Caco-2 (cell line): Measurements from ENCODE around the gene TNFRSF13B. TPM values are rescaled to one million over a fixed set of nuclear protein-coding genes. Genes with fewer than 3 reads are reported as not detected.
"Not testable (repeated sequence)": the region's sequence is repeated elsewhere in the genome, so short reads cannot be mapped to it uniquely, and the experiment has no call there.

Experiments used
- BruUV-seq: library from RNA; stranded (reverse); fragments of 400-500 nt; replicated peaks from 2 replicates; lab custom pipeline; 2021; lab: Mats Ljungman, UMichigan
- CTCF ChIA-PET: fragments of 300-600 bp; sonication (Branson Sonifier 250); formaldehyde crosslinking; loops from one replicate; lab custom pipeline; 2022; ENCODE audit warnings: antibody characterized with exemption; lab: Charles Lee
- POLR2A ChIA-PET: fragments of 300-600 bp; sonication (Branson Sonifier 250); formaldehyde crosslinking; loops from one replicate; lab custom pipeline; 2022; ENCODE audit warnings: antibody characterized with exemption; lab: Charles Lee
- DNase-seq, 2 experiments: peaks; one replicate each; pipeline versions ENCODE4 v3.0.0 to v3.0.0-alpha.2; 2020 to 2022
- H3K27me3 ChIP-seq: replicated peaks from 2 replicates; pipeline ENCODE4 v1.6.0; 2011; ENCODE audit warnings: low read length; ENCODE audit not compliant: control insufficient read depth, insufficient read depth
- H3K36me3 ChIP-seq: 2 replicates; pipeline ENCODE4 v1.5.1; 2011; ENCODE audit warnings: low read length; ENCODE audit not compliant: control insufficient read depth, insufficient read depth
- H3K4me1 ChIP-seq: fragments of 250-450 bp; sonication (Bioruptor Pico); 2 replicates; pipeline ENCODE4 v1.5.1; 2020; ENCODE audit warnings: mild to moderate bottlenecking
- H3K4me3 ChIP-seq: 2 replicates; pipeline ENCODE4 v1.5.1; 2011; ENCODE audit warnings: low read depth, mild to moderate bottlenecking, control low read depth, low read length
- H3K9me3 ChIP-seq: fragments of 250-450 bp; sonication (Bioruptor Pico); 2 replicates; pipeline ENCODE4 v1.5.1; 2020; ENCODE audit warnings: mild to moderate bottlenecking, moderate library complexity
- H3K27ac Mint-ChIP-seq: one replicate; pipeline ENCODE4 v1.8.0; 2022; ENCODE audit warnings: mixed read lengths; ENCODE audit not compliant: unreplicated experiment
- H3K27me3 Mint-ChIP-seq: one replicate; pipeline ENCODE4 v1.8.0; 2022; ENCODE audit warnings: mixed read lengths; ENCODE audit not compliant: insufficient read depth, unreplicated experiment
- H3K36me3 Mint-ChIP-seq: one replicate; pipeline ENCODE4 v1.8.0; 2022; ENCODE audit warnings: mild to moderate bottlenecking, mixed read lengths; ENCODE audit not compliant: insufficient read depth, unreplicated experiment
- H3K4me1 Mint-ChIP-seq: one replicate; pipeline ENCODE4 v1.8.0; 2022; ENCODE audit warnings: low read depth, mixed read lengths; ENCODE audit not compliant: unreplicated experiment
- H3K4me3 Mint-ChIP-seq: one replicate; pipeline ENCODE4 v1.8.0; 2022; ENCODE audit warnings: mild to moderate bottlenecking, moderate library complexity, mixed read lengths; ENCODE audit not compliant: unreplicated experiment
- H3K9me3 Mint-ChIP-seq: one replicate; pipeline ENCODE4 v1.8.0; 2022; ENCODE audit warnings: mixed read lengths; ENCODE audit not compliant: unreplicated experiment
- intact Hi-C: fragments of 100-400 bp; cut with micrococcal nuclease; formaldehyde crosslinking; loops from one replicate; pipeline ENCODE4 v1.10.0; 2022; ENCODE audit not compliant: unreplicated experiment
- total RNA-seq: library from RNA; stranded (reverse); gene quantifications from 2 replicates; pipeline ENCODE4 v1.2.3, GENCODE V29; 2022
- TF ChIP-seq, protein P1 (sequence below), 2 experiments: fragments of 200-600 bp in 1 of 2; IDR thresholded peaks; 1 replicate in 1 of 2; 2 replicates in 1 of 2; pipeline versions ENCODE4 v1.5.1 to v1.8.0; 2011 to 2022; ENCODE audit warnings: antibody characterized with exemption in 1 of 2, control low read depth in 1 of 2, inconsistent platforms in 1 of 2, low read depth in 1 of 2, low read length in 1 of 2, mild to moderate bottlenecking in 1 of 2, moderate library complexity in 1 of 2; ENCODE audit not compliant: insufficient read depth in 1 of 2, severe bottlenecking in 1 of 2, unreplicated experiment in 1 of 2

TNFRSF13B gene
- total RNA-seq, 1 experiment from 2014 or later = not detected

DNA sequence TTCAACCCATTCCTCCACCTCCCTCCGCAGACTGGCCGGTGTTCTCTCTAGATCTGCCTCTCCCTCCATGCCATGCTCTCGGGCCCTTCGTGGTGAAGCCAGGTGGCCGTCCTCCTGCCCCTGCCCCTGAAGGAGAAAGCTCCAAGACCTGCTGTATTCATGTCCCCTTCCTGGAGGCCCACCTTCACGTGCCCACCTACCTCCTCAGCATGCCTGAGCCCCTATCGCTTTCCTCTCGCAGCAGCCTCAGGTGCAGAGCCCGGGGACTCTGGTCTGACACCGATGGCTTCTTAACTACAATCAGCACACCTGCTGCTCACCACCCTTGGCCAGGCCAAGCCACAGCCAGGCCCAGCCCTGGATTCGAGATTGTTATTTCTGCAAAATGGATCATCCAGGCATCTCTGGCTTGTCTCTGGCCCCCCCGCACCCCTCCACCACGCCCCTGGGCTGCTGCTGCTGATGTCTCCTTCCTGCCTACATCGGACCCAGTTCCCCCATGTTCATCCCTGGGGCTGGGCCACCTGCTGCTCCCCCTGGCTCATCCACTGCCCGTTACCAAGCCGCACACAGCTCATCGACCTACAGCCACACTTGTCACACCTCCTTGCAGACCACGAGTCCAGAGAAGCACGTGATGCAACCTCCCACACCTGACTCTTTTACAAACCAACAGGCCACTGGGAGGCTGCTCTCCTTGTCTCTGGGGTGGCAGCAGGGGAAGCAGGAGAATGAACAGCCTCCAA, 32.5 kb upstream of the TNFRSF13B start:
- H3K4me3 Mint-ChIP-seq = no peak overlapping the region
- H3K36me3 Mint-ChIP-seq = no peaks in the 10 kb centered on the region
- H3K27ac Mint-ChIP-seq = peak overlapping the region; percentile 45
- intact Hi-C loops = loop anchor here (5.0 to 10.0 kb wide), 4 partner anchors 38 to 203 kb away; partner anchors contain the start of genes MPRIP and PLD6
- H3K9me3 ChIP-seq = no peaks in the 10 kb centered on the region
- no peaks in the 10 kb centered on the region for H3K9me3 Mint-ChIP-seq
- H3K4me1 ChIP-seq = peaks cover 5% of the 10 kb centered on the region
- H3K27me3 ChIP-seq = no peaks in the 10 kb centered on the region; the same call in 1 of the 2 replicates
- DNase-seq = no peak
- CTCF ChIA-PET = no interaction called here
- TF ChIP-seq, protein P1, sequence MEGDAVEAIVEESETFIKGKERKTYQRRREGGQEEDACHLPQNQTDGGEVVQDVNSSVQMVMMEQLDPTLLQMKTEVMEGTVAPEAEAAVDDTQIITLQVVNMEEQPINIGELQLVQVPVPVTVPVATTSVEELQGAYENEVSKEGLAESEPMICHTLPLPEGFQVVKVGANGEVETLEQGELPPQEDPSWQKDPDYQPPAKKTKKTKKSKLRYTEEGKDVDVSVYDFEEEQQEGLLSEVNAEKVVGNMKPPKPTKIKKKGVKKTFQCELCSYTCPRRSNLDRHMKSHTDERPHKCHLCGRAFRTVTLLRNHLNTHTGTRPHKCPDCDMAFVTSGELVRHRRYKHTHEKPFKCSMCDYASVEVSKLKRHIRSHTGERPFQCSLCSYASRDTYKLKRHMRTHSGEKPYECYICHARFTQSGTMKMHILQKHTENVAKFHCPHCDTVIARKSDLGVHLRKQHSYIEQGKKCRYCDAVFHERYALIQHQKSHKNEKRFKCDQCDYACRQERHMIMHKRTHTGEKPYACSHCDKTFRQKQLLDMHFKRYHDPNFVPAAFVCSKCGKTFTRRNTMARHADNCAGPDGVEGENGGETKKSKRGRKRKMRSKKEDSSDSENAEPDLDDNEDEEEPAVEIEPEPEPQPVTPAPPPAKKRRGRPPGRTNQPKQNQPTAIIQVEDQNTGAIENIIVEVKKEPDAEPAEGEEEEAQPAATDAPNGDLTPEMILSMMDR (IDR thresholded peaks at IDR 0.05; ENCODE audit: insufficient read depth in 1 of 2, low read depth in 1 of 2, low read length in 1 of 2, severe bottlenecking in 1 of 2, unreplicated experiment in 1 of 2) = no peak
- BruUV-seq = no TSS peak
- H3K36me3 ChIP-seq = no peaks in the 10 kb centered on the region
- no peak overlapping the region for H3K4me3 ChIP-seq
- H3K27me3 Mint-ChIP-seq = no peaks in the 10 kb centered on the region
- POLR2A ChIA-PET = no interaction called here
- peaks cover 14% of the 10 kb centered on the region for H3K4me1 Mint-ChIP-seq

DNA sequence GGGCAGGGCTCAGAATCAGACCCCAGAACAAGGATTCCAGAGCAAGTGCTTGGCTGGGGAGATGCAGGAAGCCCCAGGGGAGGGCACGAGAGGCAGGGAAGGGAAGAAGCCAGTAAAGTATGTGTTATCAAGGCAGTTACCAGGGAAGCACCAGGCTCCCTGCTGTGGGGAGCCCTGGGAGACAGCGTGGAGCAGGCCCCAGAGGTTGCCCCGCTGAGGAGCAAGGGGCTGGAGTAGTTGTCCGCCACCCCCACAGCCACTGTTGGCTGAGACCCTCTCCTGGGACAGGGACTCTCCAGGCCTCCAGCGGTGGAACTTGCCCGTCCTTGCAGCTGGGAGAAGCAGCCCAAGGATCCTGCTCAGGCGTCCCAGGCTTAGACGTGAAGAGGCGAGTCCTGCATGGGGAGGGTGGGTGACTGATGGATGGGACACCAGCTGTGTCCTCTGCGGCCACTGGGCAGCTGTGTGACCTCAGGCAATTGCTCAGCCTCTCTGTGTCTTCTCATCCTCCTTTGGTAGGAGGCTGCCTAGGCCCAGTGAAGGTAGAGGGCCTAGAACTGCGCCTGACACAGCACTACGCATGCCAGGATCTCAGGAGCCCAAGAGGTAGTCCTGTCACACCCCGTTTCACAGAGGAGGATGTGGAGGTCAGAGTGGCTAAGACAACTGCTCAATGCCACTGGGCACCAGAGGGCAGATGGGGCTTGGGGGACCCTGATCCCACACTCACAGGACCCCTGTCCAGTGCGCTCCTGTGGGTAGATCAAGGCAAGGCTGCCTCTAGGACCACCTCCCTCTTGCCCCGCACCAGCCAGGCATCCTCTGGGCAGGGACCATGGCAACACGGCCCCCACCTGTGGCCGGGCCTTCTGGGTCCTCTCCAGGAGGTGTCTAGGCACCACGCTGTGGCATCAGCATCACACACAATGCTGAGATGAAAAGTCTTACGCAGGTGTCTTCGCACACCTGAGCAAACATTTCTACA, 31.1 kb upstream of the TNFRSF13B start:
- H3K36me3 ChIP-seq, H3K27me3 ChIP-seq, POLR2A ChIA-PET, H3K9me3 ChIP-seq, H3K4me1 ChIP-seq, H3K4me3 ChIP-seq, H3K36me3 Mint-ChIP-seq, H3K4me3 Mint-ChIP-seq, CTCF ChIA-PET, DNase-seq, H3K27me3 Mint-ChIP-seq, BruUV-seq, H3K9me3 Mint-ChIP-seq: not testable (repeated sequence)
- peaks cover 13% of the 10 kb centered on the region for H3K4me1 Mint-ChIP-seq
- intact Hi-C loops = loop anchor here (1.0 to 10.0 kb wide), 7 partner anchors 39 to 310 kb away; partner anchors contain the start of genes MPRIP and PLD6
- peak overlapping the region; percentile 45 for H3K27ac Mint-ChIP-seq

DNA sequence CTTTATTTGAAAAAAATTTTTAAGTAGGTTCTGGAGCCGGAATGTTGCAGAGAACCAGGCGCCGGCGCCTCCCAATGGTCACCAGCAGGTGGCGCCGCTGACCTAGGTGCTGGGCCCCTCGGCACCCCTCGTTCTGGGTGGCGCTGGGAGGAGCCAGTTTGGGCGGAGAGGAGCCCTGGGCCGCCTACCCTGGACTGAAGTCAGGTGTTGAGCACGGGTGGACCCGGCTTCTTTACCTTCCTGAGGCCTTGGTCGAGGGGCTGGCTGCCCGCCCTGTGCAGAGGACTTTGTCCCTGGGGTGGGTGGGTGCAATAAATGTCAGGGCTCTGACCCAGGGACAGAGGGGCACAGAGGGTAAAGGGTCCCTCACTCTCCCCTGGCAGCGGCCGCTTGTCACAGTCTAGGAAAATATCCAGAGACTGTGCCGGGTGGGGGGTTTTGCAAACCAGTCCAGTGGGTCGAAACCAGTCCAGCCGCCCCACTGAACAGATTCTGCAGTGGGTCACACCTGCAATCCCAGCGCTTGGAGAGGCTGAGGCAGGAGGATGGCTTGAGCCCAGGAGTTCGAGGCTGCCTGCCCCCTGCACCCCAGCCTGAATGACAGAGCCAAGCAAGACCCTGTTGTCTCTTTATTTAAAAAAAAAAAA, 30.1 kb upstream of the TNFRSF13B start:
- peaks cover 3% of the 10 kb centered on the region; the same call in 1 of the 2 replicates for H3K4me1 ChIP-seq
- BruUV-seq = no TSS peak
- intact Hi-C loops = loop anchor here (1.0 to 10.0 kb wide), 7 partner anchors 40 to 311 kb away; partner anchors contain the start of genes MPRIP and PLD6
- peak overlapping the region; percentile 35 for H3K27ac Mint-ChIP-seq
- H3K36me3 Mint-ChIP-seq = no peaks in the 10 kb centered on the region
- H3K9me3 ChIP-seq = no peaks in the 10 kb centered on the region
- no peaks in the 10 kb centered on the region; the same call in 1 of the 2 replicates for H3K27me3 ChIP-seq
- TF ChIP-seq, protein P1 (IDR thresholded peaks at IDR 0.05; ENCODE audit: insufficient read depth in 1 of 2, low read depth in 1 of 2, low read length in 1 of 2, severe bottlenecking in 1 of 2, unreplicated experiment in 1 of 2) = peak; percentile 95 to 98
- no peak overlapping the region for H3K4me3 ChIP-seq
- no peak overlapping the region for H3K4me3 Mint-ChIP-seq
- POLR2A ChIA-PET = no interaction called here
- peaks cover 13% of the 10 kb centered on the region for H3K4me1 Mint-ChIP-seq
- peak; percentile 83 to 90 for DNase-seq
- H3K27me3 Mint-ChIP-seq = no peaks in the 10 kb centered on the region
- CTCF ChIA-PET = no interaction called here
- H3K36me3 ChIP-seq = no peaks in the 10 kb centered on the region
- H3K9me3 Mint-ChIP-seq = no peaks in the 10 kb centered on the region
